Upper lobe of left lung (tissue), 4 donors: ENCODE measurements around the gene RPLP2.
A peak's percentile ranks its signal among the peaks of the same experiment; 100 is the strongest.

Experiments
- POLR2A ChIP-seq, 4 donors: fragments of 450-650 bp; IDR thresholded peaks; one replicate each; pipeline ENCODE4 v1.5.1; 2016 to 2017; ENCODE audit warnings: antibody characterized with exemption in 4 of 4, mild to moderate bottlenecking in 2 of 4
- POLR2AphosphoS5 ChIP-seq, 2 donors: sonication (generic); formaldehyde crosslinking; IDR thresholded peaks; one replicate each; pipeline ENCODE4 v1.5.1; 2017; ENCODE audit warnings: antibody characterized with exemption in 2 of 2
- TF ChIP-seq, protein P1 (sequence below), 6 experiments: fragments of 450-650 bp in 4 of 6; fragments of 200-600 bp in 2 of 6; sonication (generic) in 2 of 6; IDR thresholded peaks; one replicate each; pipeline ENCODE4 v1.5.1; 2016 to 2019; ENCODE audit warnings: antibody characterized with exemption in 6 of 6

DNA sequence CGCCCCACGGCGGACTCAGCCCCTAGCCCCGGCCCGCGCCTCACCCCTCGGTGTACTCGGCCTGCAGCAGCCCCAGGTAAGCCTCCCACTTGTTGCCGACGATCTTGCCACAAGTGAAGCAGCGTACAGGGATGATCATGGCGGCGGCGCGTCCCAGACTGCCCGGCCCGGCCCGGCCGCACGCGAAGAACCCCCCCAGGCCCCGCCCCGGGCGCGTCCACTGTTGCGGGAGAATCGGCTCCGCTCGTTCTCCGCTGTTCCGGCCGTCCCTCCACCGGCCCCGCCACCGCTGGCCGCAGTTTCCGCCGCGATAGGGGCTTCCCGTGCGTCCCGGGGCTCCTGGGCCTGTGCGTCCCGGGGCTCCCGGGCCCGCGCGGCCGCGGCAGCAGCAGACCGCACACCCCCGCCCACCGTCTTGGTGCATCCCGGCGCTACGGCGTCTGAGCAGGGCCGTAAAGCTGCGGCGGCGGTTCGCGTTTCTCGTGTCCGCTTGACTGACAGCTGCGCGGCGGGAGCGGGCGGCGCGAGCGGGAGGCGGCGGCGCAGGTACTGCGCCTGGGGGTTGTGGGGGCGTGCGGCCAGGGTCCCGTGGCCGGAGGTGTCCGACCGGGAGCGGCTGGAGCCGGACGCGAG, 32.7 kb downstream of the RPLP2 start, which contains the start of the genes POLR2L and TSPAN4:
- TF ChIP-seq, protein P1, sequence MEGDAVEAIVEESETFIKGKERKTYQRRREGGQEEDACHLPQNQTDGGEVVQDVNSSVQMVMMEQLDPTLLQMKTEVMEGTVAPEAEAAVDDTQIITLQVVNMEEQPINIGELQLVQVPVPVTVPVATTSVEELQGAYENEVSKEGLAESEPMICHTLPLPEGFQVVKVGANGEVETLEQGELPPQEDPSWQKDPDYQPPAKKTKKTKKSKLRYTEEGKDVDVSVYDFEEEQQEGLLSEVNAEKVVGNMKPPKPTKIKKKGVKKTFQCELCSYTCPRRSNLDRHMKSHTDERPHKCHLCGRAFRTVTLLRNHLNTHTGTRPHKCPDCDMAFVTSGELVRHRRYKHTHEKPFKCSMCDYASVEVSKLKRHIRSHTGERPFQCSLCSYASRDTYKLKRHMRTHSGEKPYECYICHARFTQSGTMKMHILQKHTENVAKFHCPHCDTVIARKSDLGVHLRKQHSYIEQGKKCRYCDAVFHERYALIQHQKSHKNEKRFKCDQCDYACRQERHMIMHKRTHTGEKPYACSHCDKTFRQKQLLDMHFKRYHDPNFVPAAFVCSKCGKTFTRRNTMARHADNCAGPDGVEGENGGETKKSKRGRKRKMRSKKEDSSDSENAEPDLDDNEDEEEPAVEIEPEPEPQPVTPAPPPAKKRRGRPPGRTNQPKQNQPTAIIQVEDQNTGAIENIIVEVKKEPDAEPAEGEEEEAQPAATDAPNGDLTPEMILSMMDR (IDR thresholded peaks at IDR 0.05): peak in 4 of 6 experiments; percentile 24 to 50 (median 32)
- TF ChIP-seq POLR2A (IDR thresholded peaks at IDR 0.05): peak in 3 of 4 donors; percentile 90 to 97 (median 96)
- TF ChIP-seq POLR2AphosphoS5 (IDR thresholded peaks at IDR 0.05): peak; percentile 77 to 88
